Smooth muscle cell (in vitro differentiated cells): Measurements from ENCODE around the gene UBE2R2. TPM values are rescaled to one million over a fixed set of nuclear protein-coding genes. Genes with fewer than 3 reads are reported as not detected.
"Not testable (repeated sequence)": the region's sequence is repeated elsewhere in the genome, so short reads cannot be mapped to it uniquely, and the experiment has no call there.

Source experiments
- DNase-seq: peaks from one replicate; lab custom pipeline; 2025; ENCODE audit not compliant: unreplicated experiment; lab: John Stamatoyannopoulos, UW
- H2AFZ ChIP-seq: fragments of 200-600 bp; sonication (generic); 2 replicates; pipeline ENCODE4 v1.6.0; 2016; ENCODE audit warnings: antibody characterized with exemption, low read depth, mild to moderate bottlenecking
- H3F3A ChIP-seq: fragments of 200-600 bp; sonication (generic); 2 replicates; pipeline ENCODE4 v1.6.0; 2017; ENCODE audit warnings: antibody characterized with exemption, low read depth
- H3K27ac ChIP-seq: fragments of 200-600 bp; sonication (generic); 2 replicates; pipeline ENCODE4 v1.5.1; 2016; ENCODE audit warnings: low read depth, mild to moderate bottlenecking
- H3K27me3 ChIP-seq: fragments of 200-600 bp; sonication (generic); 2 replicates; pipeline ENCODE4 v1.6.1; 2016; ENCODE audit warnings: low read depth, mild to moderate bottlenecking
- H3K36me3 ChIP-seq: fragments of 200-600 bp; sonication (generic); 2 replicates; pipeline ENCODE4 v1.5.1; 2016; ENCODE audit warnings: low read depth
- H3K4me1 ChIP-seq: fragments of 200-600 bp; sonication (generic); 2 replicates; pipeline ENCODE4 v1.5.1; 2016; ENCODE audit warnings: low read depth
- H3K4me2 ChIP-seq: fragments of 200-600 bp; sonication (generic); 2 replicates; pipeline ENCODE4 v1.6.0; 2016; ENCODE audit warnings: mild to moderate bottlenecking
- H3K4me3 ChIP-seq: fragments of 200-600 bp; sonication (generic); 2 replicates; pipeline ENCODE4 v1.5.1; 2016; ENCODE audit warnings: mild to moderate bottlenecking
- H3K79me2 ChIP-seq: fragments of 200-600 bp; sonication (generic); 2 replicates; pipeline ENCODE4 v1.6.0; 2016; ENCODE audit warnings: low read depth, mild to moderate bottlenecking
- H3K9ac ChIP-seq: fragments of 200-600 bp; sonication (generic); 2 replicates; pipeline ENCODE4 v1.6.0; 2016; ENCODE audit warnings: low read depth
- H3K9me3 ChIP-seq: fragments of 200-600 bp; sonication (generic); replicated peaks from 2 replicates; pipeline ENCODE4 v1.5.1; 2016; ENCODE audit warnings: low read depth
- H4K20me1 ChIP-seq: fragments of 200-600 bp; sonication (generic); 2 replicates; pipeline ENCODE4 v1.6.0; 2016; ENCODE audit warnings: low read depth
- WGBS: methylation state at CpG from one replicate; pipeline ENCODE4 v1.1.7; 2016; ENCODE audit warnings: low lambda C conversion rate; 5-methylcytosine and 5-hydroxymethylcytosine counted together
- polyA plus RNA-seq: library from polyadenylated mRNA; unstranded; fragments of >200 nt; fragmentation: Nextera tagmentation; extraction: Ambion mirVana; gene quantifications from 2 replicates; pipeline ENCODE4 v1.2.1, GENCODE V29; 2016
- total RNA-seq: library from RNA; depleted of rRNA; stranded (reverse); fragments of >200 nt; gene quantifications from 2 replicates; pipeline ENCODE4 v1.2.3, GENCODE V29; 2014
- TF ChIP-seq, protein P1 (sequence below): fragments of 200-600 bp; sonication (generic); IDR thresholded peaks from 2 replicates; pipeline ENCODE4 v1.5.1; 2017; ENCODE audit warnings: borderline replicate concordance, mild to moderate bottlenecking, antibody characterized with exemption; ENCODE audit not compliant: insufficient read depth, poor library complexity, severe bottlenecking

The UBE2R2 gene
- total and polyA plus RNA-seq, 2 experiments from 2014 or later, result 43.2 to 43.5 TPM

DNA sequence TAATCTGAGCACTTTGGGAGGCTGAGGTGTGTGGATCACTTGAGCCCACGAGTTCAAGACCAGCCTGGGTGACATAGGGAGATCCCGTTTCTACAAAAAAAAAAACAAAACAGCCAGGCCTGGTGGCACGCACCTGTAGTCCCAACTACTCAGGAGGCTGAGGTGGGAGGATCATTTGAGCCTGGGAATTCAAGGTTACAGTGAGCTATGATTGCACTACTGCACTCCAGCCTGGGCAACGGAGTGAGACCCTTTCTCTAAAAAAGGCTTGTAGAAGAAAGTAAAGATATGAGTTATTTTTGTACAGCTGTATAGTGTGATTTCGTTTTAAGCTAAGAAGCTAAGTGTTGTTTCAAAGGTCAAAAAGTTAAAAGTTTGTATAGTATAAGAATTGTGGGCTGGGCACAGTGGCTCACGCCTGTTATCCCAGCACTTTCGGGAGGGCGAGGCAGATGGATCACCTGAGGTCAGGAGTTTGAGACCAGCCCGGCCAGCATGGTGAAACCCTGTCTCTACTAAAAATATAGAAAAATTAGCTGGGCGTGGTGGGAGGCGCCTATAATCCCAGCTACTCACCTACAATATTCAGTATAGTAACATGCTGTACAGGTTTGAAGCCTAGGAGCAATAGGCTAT is 18.8 kb downstream of the UBE2R2 start:
- peaks cover 7% of the 10 kb centered on the region for H3K4me1 ChIP-seq
- no peak overlapping the region for H3K4me3 ChIP-seq
- H3K27ac ChIP-seq, result peak overlapping the region; percentile 40
- H3K27me3 ChIP-seq, result no peaks in the 10 kb centered on the region
- H3K36me3 ChIP-seq, result no peaks in the 10 kb centered on the region
- no peak overlapping the region for H2AFZ ChIP-seq
- H3K9me3 ChIP-seq, result no peaks in the 10 kb centered on the region
- WGBS, result 95% methylated on average over 11 of the region's 11 CpGs
- H3F3A ChIP-seq, result no peaks in the 10 kb centered on the region
- H3K9ac ChIP-seq, result no peak overlapping the region
- peaks cover 100% of the 10 kb centered on the region for H3K79me2 ChIP-seq
- H4K20me1 ChIP-seq, result peaks cover 100% of the 10 kb centered on the region
- DNase-seq, result no peak
- TF ChIP-seq, protein P1, sequence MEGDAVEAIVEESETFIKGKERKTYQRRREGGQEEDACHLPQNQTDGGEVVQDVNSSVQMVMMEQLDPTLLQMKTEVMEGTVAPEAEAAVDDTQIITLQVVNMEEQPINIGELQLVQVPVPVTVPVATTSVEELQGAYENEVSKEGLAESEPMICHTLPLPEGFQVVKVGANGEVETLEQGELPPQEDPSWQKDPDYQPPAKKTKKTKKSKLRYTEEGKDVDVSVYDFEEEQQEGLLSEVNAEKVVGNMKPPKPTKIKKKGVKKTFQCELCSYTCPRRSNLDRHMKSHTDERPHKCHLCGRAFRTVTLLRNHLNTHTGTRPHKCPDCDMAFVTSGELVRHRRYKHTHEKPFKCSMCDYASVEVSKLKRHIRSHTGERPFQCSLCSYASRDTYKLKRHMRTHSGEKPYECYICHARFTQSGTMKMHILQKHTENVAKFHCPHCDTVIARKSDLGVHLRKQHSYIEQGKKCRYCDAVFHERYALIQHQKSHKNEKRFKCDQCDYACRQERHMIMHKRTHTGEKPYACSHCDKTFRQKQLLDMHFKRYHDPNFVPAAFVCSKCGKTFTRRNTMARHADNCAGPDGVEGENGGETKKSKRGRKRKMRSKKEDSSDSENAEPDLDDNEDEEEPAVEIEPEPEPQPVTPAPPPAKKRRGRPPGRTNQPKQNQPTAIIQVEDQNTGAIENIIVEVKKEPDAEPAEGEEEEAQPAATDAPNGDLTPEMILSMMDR, result no peak
- H3K4me2 ChIP-seq, result no peak overlapping the region

DNA sequence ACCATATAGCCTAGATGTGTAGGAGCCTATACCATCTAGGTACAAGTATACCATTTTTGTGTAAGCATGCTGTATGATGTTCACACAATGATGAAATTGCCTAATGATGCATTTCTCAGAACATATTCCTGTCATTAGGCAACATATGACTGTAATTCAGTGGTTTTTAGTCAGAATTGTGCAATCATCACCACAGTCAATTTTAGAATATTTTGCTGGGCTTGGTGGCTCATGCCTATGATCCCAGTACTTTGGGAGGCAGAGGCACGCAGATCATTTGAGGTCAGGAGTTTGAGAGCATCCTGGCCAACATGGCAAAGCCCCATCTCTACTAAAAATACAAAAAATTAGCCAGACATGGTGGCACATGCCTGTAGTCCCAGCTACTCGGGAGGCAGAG is 19.3 kb downstream of the UBE2R2 start:
- peak overlapping the region; percentile 40 for H3K27ac ChIP-seq

GRCh38 chr9:33837138-33837537 is 20.2 kb downstream of the UBE2R2 start:
- Histone ChIP-seq H3K27me3 (no peaks in the 10 kb centered on the region), H3K36me3 (no peaks in the 10 kb centered on the region), H3K4me2 (no peak overlapping the region), H3F3A (no peaks in the 10 kb centered on the region), H3K79me2 (peaks cover 100% of the 10 kb centered on the region), H3K4me1 (peaks cover 7% of the 10 kb centered on the region), H2AFZ (no peak overlapping the region), H3K9ac (no peak overlapping the region), H4K20me1 (peaks cover 100% of the 10 kb centered on the region), H3K9me3 (no peaks in the 10 kb centered on the region), H3K27ac (peak overlapping the region; percentile 40), H3K4me3 (no peak overlapping the region)
- WGBS, result 93% methylated on average over 4 of the region's 4 CpGs
- DNase-seq, result no peak
- TF ChIP-seq, protein P1, result no peak

More for the DNA sequence above, 19.3 kb downstream of the UBE2R2 start:
- not testable (repeated sequence) for H3K9ac ChIP-seq, H3K36me3 ChIP-seq, H2AFZ ChIP-seq, H3K4me1 ChIP-seq, H3K9me3 ChIP-seq, H3K4me3 ChIP-seq, H3K4me2 ChIP-seq, H3F3A ChIP-seq, H3K27me3 ChIP-seq, DNase-seq
- peaks cover 100% of the 10 kb centered on the region for H3K79me2 ChIP-seq
- H4K20me1 ChIP-seq, result peaks cover 100% of the 10 kb centered on the region
- WGBS, result 72% methylated on average over 2 of the region's 2 CpGs

DNA sequence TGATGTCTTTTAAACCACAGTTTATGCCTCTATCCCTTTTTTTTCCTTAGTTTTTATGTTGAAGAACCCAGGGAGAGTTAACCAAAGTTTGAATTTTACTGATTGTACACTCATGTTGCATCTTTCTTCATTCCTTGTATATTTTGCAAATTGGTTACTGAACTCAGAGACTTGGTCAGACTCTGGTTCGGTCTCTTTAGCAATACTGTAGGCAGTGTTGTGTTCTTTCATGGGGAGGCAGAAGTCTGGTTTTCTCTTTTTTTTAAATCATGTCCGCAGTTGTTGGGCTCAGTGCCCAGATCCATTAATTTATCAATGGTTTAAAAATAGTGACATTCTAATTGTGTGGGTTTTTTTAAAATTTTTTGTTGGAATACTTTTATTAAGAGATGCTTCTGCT is 23.4 kb downstream of the UBE2R2 start:
- H3K9me3 ChIP-seq, result no peaks in the 10 kb centered on the region
- peaks cover 100% of the 10 kb centered on the region for H3K79me2 ChIP-seq
- TF ChIP-seq, protein P1, result no peak
- 89% methylated on average over 2 of the region's 2 CpGs for WGBS
- H4K20me1 ChIP-seq, result peaks cover 100% of the 10 kb centered on the region
- no peaks in the 10 kb centered on the region for H3K36me3 ChIP-seq
- no peak overlapping the region for H2AFZ ChIP-seq
- H3K9ac ChIP-seq, result no peak overlapping the region
- H3F3A ChIP-seq, result no peaks in the 10 kb centered on the region
- H3K4me1 ChIP-seq, result peaks cover 7% of the 10 kb centered on the region
- no peak overlapping the region for H3K4me3 ChIP-seq
- H3K27ac ChIP-seq, result peak overlapping the region; percentile 1
- H3K4me2 ChIP-seq, result no peak overlapping the region
- no peaks in the 10 kb centered on the region for H3K27me3 ChIP-seq
- DNase-seq, result no peak
